Ovary (tissue), 9 donors: Measurements from ENCODE around the gene NUPR1. TPM values are rescaled to one million over a fixed set of nuclear protein-coding genes. Genes with fewer than 3 reads are reported as not detected.

Experiments
- DNase-seq, 5 donors: peaks; one replicate each; pipeline ENCODE4 v3.0.0-alpha.2; 2019 to 2020
- H3K27ac ChIP-seq, 2 donors: fragments of 200-600 bp; one replicate each; pipeline versions ENCODE4 v1.5.1 to v1.8.0; 2019 to 2022
- H3K27me3 ChIP-seq: fragments of 200-600 bp; one replicate; pipeline ENCODE4 v1.8.0; 2022
- H3K36me3 ChIP-seq: fragments of 200-600 bp; sonication (generic); one replicate; pipeline ENCODE4 v1.5.1; 2019
- H3K4me1 ChIP-seq: one replicate; pipeline ENCODE4 v1.8.1; 2013; ENCODE audit warnings: mild to moderate bottlenecking, moderate library complexity; ENCODE audit not compliant: insufficient read depth
- H3K4me3 ChIP-seq: fragments of 200-600 bp; sonication (generic); one replicate; pipeline ENCODE4 v1.5.1; 2017
- H3K9me3 ChIP-seq, 2 donors: fragments of 200-600 bp in 1 of 2; sonication (generic) in 1 of 2; one replicate each; pipeline versions ENCODE4 v1.5.1 to v1.8.1; 2013 to 2019; ENCODE audit warnings: mild to moderate bottlenecking in 1 of 2, moderate library complexity in 1 of 2
- EP300 ChIP-seq: sonication (generic); formaldehyde crosslinking; IDR thresholded peaks from one replicate; pipeline ENCODE4 v1.6.1; 2017; ENCODE audit warnings: antibody characterized with exemption
- POLR2A ChIP-seq: fragments of 450-650 bp; IDR thresholded peaks from one replicate; pipeline ENCODE4 v1.6.1; 2017; ENCODE audit warnings: antibody characterized with exemption, mild to moderate bottlenecking, moderate library complexity
- WGBS, 3 donors: extraction: QIAGEN DNeasy Blood & Tissue Kit in 1 of 3; methylation state at CpG; one replicate each; pipeline versions ENCODE4 v1.1.5 to v1.1.7; 2013 to 2017; 5-methylcytosine and 5-hydroxymethylcytosine counted together
- intact Hi-C, 4 donors: fragments of 100-400 bp; cut with DNase I; formaldehyde crosslinking; loops; one replicate each; pipeline versions ENCODE4 v1.11.0 to v1.15.1; 2022 to 2023
- polyA plus RNA-seq, 2 donors: library from polyadenylated mRNA; stranded (reverse); fragments of 200-250 nt in 1 of 2; fragments of 350-450 nt in 1 of 2; fragmentation: Illumina TruSeq in 1 of 2; extraction: RNeasy Lipid Tissue Mini Kit (QIAGEN cat#74804) in 1 of 2; gene quantifications; one replicate each; pipeline ENCODE4 v1.2.3, GENCODE V29; 2013 to 2014
- total RNA-seq, 7 donors: library from RNA; depleted of rRNA in 2 of 7; stranded (reverse); fragments of >200 nt in 2 of 7; fragmentation: NEBNext Ultra II Directional in 3 of 7; extraction: Animal tissue kit (Norgen Biotek cat#: 25700) in 3 of 7; gene quantifications; one replicate each; pipeline versions ENCODE4 v1.1.0 to v1.2.4, GENCODE V29; 2016 to 2023
- TF ChIP-seq, protein P1 (sequence below), 3 donors: fragments of 450-650 bp in 2 of 3; fragments of 200-600 bp in 1 of 3; IDR thresholded peaks; one replicate each; pipeline versions ENCODE4 v1.5.1 to v1.8.0; 2016 to 2022; ENCODE audit warnings: antibody characterized with exemption in 3 of 3, mild to moderate bottlenecking in 1 of 3
- donor health status: DM: no; HTN: no; CAD: no; lungs with moderate emphysema.
- donor health status: DM: no; HTN: no; CAD: no.
- donor health status: Bipolar disorder and iron deficiency.
- donor health status: DM: yes; HTN: yes; CAD: no.
- donor health status: DM: no; HTN: no; CAD: no.
- donor health status: DM: yes; HTN: yes; CAD: no.

Gene NUPR1
- total and polyA plus RNA-seq, 9 donors, result 25.5 to 366 (median 129) TPM

GRCh38 chr16:28498666-28499381 is 40.0 kb downstream of the NUPR1 start:
- WGBS, 3 donors, result 82 to 85% (median 84%) methylated on average over 15 of the region's 15 CpGs
- Histone ChIP-seq H3K36me3 (no peaks in the 10 kb centered on the region), H3K4me3 (no peak overlapping the region), H3K27me3 (no peaks in the 10 kb centered on the region), H3K9me3 (no peaks in the 10 kb centered on the region), H3K27ac (no peak overlapping the region), H3K4me1 (no peaks in the 10 kb centered on the region)
- TF ChIP-seq POLR2A, result no peak
- TF ChIP-seq, protein P1, sequence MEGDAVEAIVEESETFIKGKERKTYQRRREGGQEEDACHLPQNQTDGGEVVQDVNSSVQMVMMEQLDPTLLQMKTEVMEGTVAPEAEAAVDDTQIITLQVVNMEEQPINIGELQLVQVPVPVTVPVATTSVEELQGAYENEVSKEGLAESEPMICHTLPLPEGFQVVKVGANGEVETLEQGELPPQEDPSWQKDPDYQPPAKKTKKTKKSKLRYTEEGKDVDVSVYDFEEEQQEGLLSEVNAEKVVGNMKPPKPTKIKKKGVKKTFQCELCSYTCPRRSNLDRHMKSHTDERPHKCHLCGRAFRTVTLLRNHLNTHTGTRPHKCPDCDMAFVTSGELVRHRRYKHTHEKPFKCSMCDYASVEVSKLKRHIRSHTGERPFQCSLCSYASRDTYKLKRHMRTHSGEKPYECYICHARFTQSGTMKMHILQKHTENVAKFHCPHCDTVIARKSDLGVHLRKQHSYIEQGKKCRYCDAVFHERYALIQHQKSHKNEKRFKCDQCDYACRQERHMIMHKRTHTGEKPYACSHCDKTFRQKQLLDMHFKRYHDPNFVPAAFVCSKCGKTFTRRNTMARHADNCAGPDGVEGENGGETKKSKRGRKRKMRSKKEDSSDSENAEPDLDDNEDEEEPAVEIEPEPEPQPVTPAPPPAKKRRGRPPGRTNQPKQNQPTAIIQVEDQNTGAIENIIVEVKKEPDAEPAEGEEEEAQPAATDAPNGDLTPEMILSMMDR (IDR thresholded peaks at IDR 0.05), result no peak
- no peak for TF ChIP-seq EP300
- intact Hi-C loops, result loop anchor here in 2 of 4 donors (10.0 kb wide), 1 partner anchor 46 kb away; no protein-coding TSS in a partner anchor
- DNase-seq, result no peak

GRCh38 chr16:28497861-28498599 is 40.7 kb downstream of the NUPR1 start:
- H3K36me3 ChIP-seq, result no peaks in the 10 kb centered on the region
- no peak overlapping the region for H3K27ac ChIP-seq
- intact Hi-C loops, result loop anchor here in 2 of 4 donors (10.0 kb wide), 1 partner anchor 47 kb away; no protein-coding TSS in a partner anchor
- H3K9me3 ChIP-seq, result no peaks in the 10 kb centered on the region
- no peaks in the 10 kb centered on the region for H3K4me1 ChIP-seq
- TF ChIP-seq POLR2A (no peak), EP300 (no peak)
- TF ChIP-seq, protein P1 (IDR thresholded peaks at IDR 0.05), result no peak
- WGBS, 3 donors, result 79 to 81% (median 80%) methylated on average over 29 to 33 of the region's 33 CpGs
- H3K27me3 ChIP-seq, result no peaks in the 10 kb centered on the region
- no peak for DNase-seq
- no peak overlapping the region for H3K4me3 ChIP-seq

- no peak for DNase-seq
- Histone ChIP-seq H3K9me3 (no peaks in the 10 kb centered on the region), H3K36me3 (no peaks in the 10 kb centered on the region), H3K27me3 (no peaks in the 10 kb centered on the region), H3K27ac (no peak overlapping the region), H3K4me1 (no peaks in the 10 kb centered on the region), H3K4me3 (no peak overlapping the region)
- TF ChIP-seq EP300 (no peak), POLR2A (no peak)
- TF ChIP-seq, protein P1 (IDR thresholded peaks at IDR 0.05), result no peak
- intact Hi-C loops, result loop anchor here in 2 of 4 donors (10.0 kb wide), 1 partner anchor 47 kb away; no protein-coding TSS in a partner anchor
- 83 to 90% (median 83%) methylated on average over 9 of the region's 9 CpGs for WGBS, 3 donors
Measured at GRCh38 chr16:28497386-28497785, 41.4 kb downstream of the NUPR1 start.

- intact Hi-C loops, result loop anchor here in 2 of 4 donors (10.0 kb wide), 1 partner anchor 48 kb away; no protein-coding TSS in a partner anchor
- Histone ChIP-seq H3K27me3 (no peaks in the 10 kb centered on the region), H3K36me3 (no peaks in the 10 kb centered on the region), H3K4me1 (no peaks in the 10 kb centered on the region), H3K9me3 (no peaks in the 10 kb centered on the region), H3K27ac (no peak overlapping the region), H3K4me3 (no peak overlapping the region)
- 66 to 73% (median 73%) methylated on average over 19 of the region's 19 CpGs for WGBS, 3 donors
- TF ChIP-seq EP300 (no peak), POLR2A (no peak)
- TF ChIP-seq, protein P1 (IDR thresholded peaks at IDR 0.05), result no peak
- DNase-seq, result no peak
Measured at GRCh38 chr16:28496844-28497243, 41.9 kb downstream of the NUPR1 start.
